ENCODE measurements around the gene C12orf60.

GRCh38 chr12:14873440-14874185, 70.1 kb downstream of the C12orf60 start:
- TF ChIP-seq, protein P1, sequence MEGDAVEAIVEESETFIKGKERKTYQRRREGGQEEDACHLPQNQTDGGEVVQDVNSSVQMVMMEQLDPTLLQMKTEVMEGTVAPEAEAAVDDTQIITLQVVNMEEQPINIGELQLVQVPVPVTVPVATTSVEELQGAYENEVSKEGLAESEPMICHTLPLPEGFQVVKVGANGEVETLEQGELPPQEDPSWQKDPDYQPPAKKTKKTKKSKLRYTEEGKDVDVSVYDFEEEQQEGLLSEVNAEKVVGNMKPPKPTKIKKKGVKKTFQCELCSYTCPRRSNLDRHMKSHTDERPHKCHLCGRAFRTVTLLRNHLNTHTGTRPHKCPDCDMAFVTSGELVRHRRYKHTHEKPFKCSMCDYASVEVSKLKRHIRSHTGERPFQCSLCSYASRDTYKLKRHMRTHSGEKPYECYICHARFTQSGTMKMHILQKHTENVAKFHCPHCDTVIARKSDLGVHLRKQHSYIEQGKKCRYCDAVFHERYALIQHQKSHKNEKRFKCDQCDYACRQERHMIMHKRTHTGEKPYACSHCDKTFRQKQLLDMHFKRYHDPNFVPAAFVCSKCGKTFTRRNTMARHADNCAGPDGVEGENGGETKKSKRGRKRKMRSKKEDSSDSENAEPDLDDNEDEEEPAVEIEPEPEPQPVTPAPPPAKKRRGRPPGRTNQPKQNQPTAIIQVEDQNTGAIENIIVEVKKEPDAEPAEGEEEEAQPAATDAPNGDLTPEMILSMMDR (conservative IDR thresholded peaks at IDR 0.05; ENCODE audit: low read depth, low read length) = no peak
- no peak for TF ChIP-seq EZH2 (IDR thresholded peaks at IDR 0.05; ENCODE audit: borderline replicate concordance, low read depth, low read length, poor library complexity, severe bottlenecking)

Measured in A673 (cell line).